Panc1 (cell line): ENCODE measurements around the gene LYRM4.

Experiments used
- CTCF ChIP-seq: fragments of 450-650 bp; IDR thresholded peaks from 2 replicates; pipeline ENCODE4 v1.5.1; 2017; ENCODE audit warnings: mild to moderate bottlenecking
- REST ChIP-seq, 2 experiments: IDR thresholded peaks; 2 replicates each; pipeline ENCODE4 v1.6.1; 2011 to 2012; ENCODE audit warnings: low read depth in 2 of 2, control low read depth in 1 of 2, low read length in 1 of 2, mild to moderate bottlenecking in 1 of 2, moderate library complexity in 1 of 2; ENCODE audit not compliant: insufficient read depth in 1 of 2

GRCh38 chr6:5081955-5082354 lies 178.8 kb downstream of the LYRM4 start:
- TF ChIP-seq CTCF (no peak), REST (IDR thresholded peaks at IDR 0.05; ENCODE audit: insufficient read depth in 1 of 2, low read depth in 2 of 2, low read length in 1 of 2) (no peak)
